NB4 (cell line): ENCODE results near the gene PPP4R2.
A peak's percentile ranks its signal among the peaks of the same experiment; 100 is the strongest.

ENCODE experiments used
- DNase-seq: peaks from one replicate; pipeline ENCODE4 v3.0.0; 2010; ENCODE audit warnings: low read depth
- H3K4me3 ChIP-seq: one replicate; pipeline ENCODE4 v1.5.1; 2011; ENCODE audit warnings: mild to moderate bottlenecking, low read depth, low read length, moderate library complexity
- MAX ChIP-seq: IDR thresholded peaks from 2 replicates; pipeline ENCODE4 v1.6.1; 2011; ENCODE audit warnings: low read depth, low read length
- MYC ChIP-seq: IDR thresholded peaks from 2 replicates; pipeline ENCODE4 v1.6.1; 2011; ENCODE audit warnings: low read depth, low read length
- POLR2A ChIP-seq: IDR thresholded peaks from 2 replicates; pipeline ENCODE4 v1.6.1; 2011; ENCODE audit warnings: mild to moderate bottlenecking; ENCODE audit not compliant: insufficient read length; ENCODE audit errors: extremely low read depth
- TF ChIP-seq, protein P1 (sequence below): IDR thresholded peaks from one replicate; pipeline ENCODE4 v1.5.1; 2012; ENCODE audit warnings: low read depth, low read length

Gene PPP4R2

DNA sequence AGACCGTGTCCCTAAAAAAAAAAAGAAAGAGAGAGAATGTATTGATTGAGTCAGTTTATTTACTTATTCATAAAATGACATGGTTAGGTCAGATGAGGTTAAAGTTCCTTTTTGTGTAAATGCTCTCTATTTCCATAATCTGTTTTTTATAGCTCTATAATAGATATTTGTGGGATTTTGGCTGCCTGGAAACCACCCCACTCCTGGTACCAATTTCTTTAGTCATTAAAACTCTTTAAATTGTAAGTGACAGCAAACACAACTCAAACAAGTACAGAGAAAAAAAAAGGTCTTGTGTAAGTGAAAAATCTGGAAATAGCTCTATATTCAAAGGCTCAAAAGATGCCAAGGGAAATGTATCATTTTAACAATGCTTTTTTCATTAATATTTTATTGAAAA, 11.0 kb upstream of the PPP4R2 start:
- no peak for DNase-seq
- TF ChIP-seq MYC, result no peak
- TF ChIP-seq MAX, result no peak
- TF ChIP-seq POLR2A, result no peak
- TF ChIP-seq, protein P1, sequence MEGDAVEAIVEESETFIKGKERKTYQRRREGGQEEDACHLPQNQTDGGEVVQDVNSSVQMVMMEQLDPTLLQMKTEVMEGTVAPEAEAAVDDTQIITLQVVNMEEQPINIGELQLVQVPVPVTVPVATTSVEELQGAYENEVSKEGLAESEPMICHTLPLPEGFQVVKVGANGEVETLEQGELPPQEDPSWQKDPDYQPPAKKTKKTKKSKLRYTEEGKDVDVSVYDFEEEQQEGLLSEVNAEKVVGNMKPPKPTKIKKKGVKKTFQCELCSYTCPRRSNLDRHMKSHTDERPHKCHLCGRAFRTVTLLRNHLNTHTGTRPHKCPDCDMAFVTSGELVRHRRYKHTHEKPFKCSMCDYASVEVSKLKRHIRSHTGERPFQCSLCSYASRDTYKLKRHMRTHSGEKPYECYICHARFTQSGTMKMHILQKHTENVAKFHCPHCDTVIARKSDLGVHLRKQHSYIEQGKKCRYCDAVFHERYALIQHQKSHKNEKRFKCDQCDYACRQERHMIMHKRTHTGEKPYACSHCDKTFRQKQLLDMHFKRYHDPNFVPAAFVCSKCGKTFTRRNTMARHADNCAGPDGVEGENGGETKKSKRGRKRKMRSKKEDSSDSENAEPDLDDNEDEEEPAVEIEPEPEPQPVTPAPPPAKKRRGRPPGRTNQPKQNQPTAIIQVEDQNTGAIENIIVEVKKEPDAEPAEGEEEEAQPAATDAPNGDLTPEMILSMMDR, result no peak
- H3K4me3 ChIP-seq, result no peak overlapping the region

DNA sequence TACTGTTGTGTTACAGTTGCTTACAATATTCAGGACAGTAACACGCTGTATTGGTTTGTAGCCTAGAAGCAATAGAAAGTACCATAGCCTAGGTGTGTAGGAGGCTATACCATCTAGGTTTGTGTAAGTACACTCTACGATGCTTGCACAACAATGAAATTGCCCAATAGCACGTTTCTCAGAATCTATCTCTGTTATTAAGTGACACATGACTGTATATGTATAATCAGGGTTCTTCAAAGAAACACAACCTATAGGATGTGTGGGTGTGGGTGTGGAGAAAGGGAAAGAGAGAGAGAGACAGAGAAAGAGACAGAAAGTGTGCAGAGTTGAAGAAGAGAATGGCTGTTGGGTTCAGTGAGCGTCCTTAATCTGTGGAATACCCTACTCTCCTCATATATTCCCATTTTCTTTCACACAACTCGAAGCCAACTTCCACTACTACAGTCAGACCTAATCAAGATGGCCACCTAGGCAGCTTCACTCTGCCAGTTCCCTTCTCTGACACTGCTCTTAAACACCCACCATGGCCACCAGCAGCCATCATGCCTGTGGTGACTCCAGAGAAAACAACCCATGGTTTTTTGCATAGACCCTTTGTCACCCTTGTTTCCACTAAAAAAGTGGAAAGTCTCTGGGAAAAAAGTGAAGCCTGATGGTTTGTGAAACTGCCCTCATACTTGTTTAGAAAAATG, 5.8 kb upstream of the PPP4R2 start:
- no peak overlapping the region for H3K4me3 ChIP-seq
- TF ChIP-seq MAX, result no peak
- no peak for TF ChIP-seq POLR2A
- no peak for TF ChIP-seq MYC
- TF ChIP-seq, protein P1, result no peak
- peak; percentile 37 for DNase-seq

DNA sequence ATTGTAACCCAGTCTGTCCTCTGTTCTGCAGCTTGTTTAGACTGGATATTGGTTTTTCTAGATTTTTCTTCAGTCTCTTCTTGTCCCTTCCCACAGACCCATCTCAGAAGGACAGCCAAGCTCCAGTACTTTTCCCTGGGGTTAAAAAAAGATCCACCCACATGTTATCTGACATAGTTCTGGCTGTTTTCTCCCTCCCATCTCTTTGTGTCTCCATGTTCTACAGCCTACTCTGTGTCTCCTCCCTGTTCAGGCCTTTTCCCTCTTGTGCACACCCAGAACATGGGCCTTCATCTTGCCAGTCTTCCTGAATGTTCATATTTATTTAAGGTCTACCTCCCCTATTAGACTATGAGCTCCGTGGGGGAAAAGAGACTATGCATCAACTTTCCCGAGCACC, 5.1 kb upstream of the PPP4R2 start:
- TF ChIP-seq, protein P1, result no peak
- TF ChIP-seq MYC, result no peak
- TF ChIP-seq MAX, result no peak
- no peak for TF ChIP-seq POLR2A
- H3K4me3 ChIP-seq, result no peak overlapping the region
- no peak for DNase-seq

GRCh38 chr3:72993391-72993790, 3.2 kb upstream of the PPP4R2 start:
- no peak overlapping the region for H3K4me3 ChIP-seq
- TF ChIP-seq POLR2A (no peak), MYC (no peak), MAX (no peak)
- TF ChIP-seq, protein P1, result no peak
- DNase-seq, result no peak

- TF ChIP-seq MAX (no peak), MYC (no peak), POLR2A (no peak)
- TF ChIP-seq, protein P1, result no peak
- H3K4me3 ChIP-seq, result no peak overlapping the region
- no peak for DNase-seq
These were observed 1.3 kb upstream of the PPP4R2 start for GRCh38 chr3:72995337-72995736.

GRCh38 chr3:72996121-72996472, 514 bp upstream of the PPP4R2 start:
- TF ChIP-seq MAX, result no peak
- TF ChIP-seq MYC, result no peak
- TF ChIP-seq, protein P1, result no peak
- TF ChIP-seq POLR2A, result no peak
- H3K4me3 ChIP-seq, result peak overlapping the region; percentile 75
- no peak for DNase-seq
